ENCODE measurements around the gene TBXA2R.
"Not testable (repeated sequence)": the region's sequence is repeated elsewhere in the genome, so short reads cannot be mapped to it uniquely, and the experiment has no call there.

Gene TBXA2R

GRCh38 chr19:3632739-3633558 lies 26.3 kb upstream of the TBXA2R start:
- H3K4me3 ChIP-seq (ENCODE audit: low read length): no peak overlapping the region
- DNase-seq (ENCODE audit: low read depth): no peak
- TF ChIP-seq CTCF (conservative IDR thresholded peaks at IDR 0.05; ENCODE audit: low read depth, low read length): no peak

- no peak for TF ChIP-seq CTCF (conservative IDR thresholded peaks at IDR 0.05; ENCODE audit: low read depth, low read length)
- no peak overlapping the region for H3K4me3 ChIP-seq (ENCODE audit: low read length)
Observed at GRCh38 chr19:3632098-3632497, 25.4 kb upstream of the TBXA2R start.

GRCh38 chr19:3631053-3631861 lies 24.6 kb upstream of the TBXA2R start:
- TF ChIP-seq CTCF (conservative IDR thresholded peaks at IDR 0.05; ENCODE audit: low read depth, low read length): no peak
- no peak for DNase-seq (ENCODE audit: low read depth)
- H3K4me3 ChIP-seq (ENCODE audit: low read length): no peak overlapping the region

More at GRCh38 chr19:3632098-3632497, 25.4 kb upstream of the TBXA2R start:
- no peak for DNase-seq (ENCODE audit: low read depth)

- not testable (repeated sequence) for DNase-seq (ENCODE audit: low read depth); H3K4me3 ChIP-seq (ENCODE audit: low read length)
Observed at GRCh38 chr19:3628766-3629165, 22.1 kb upstream of the TBXA2R start.

- no peak for DNase-seq (ENCODE audit: low read depth)
- no peak for TF ChIP-seq CTCF (conservative IDR thresholded peaks at IDR 0.05; ENCODE audit: low read depth, low read length)
- no peak overlapping the region for H3K4me3 ChIP-seq (ENCODE audit: low read length)
Observed at GRCh38 chr19:3627351-3627723, 20.7 kb upstream of the TBXA2R start.

GRCh38 chr19:3626473-3627350 lies 20.0 kb upstream of the TBXA2R start, which contains the start of gene CACTIN:
TSS of gene CACTIN (minus strand) at chr19:3626790. CDS start at chr19:3626762, 28 bp downstream.
- peak within 1 kb of the TSS; percentile 73 for H3K4me3 ChIP-seq (ENCODE audit: low read length)
- DNase-seq (ENCODE audit: low read depth): peak; percentile 92
- no peak for TF ChIP-seq CTCF (conservative IDR thresholded peaks at IDR 0.05; ENCODE audit: low read depth, low read length)

- TF ChIP-seq CTCF (conservative IDR thresholded peaks at IDR 0.05; ENCODE audit: low read depth, low read length): no peak
- peak overlapping the region; percentile 73 for H3K4me3 ChIP-seq (ENCODE audit: low read length)
- no peak for DNase-seq (ENCODE audit: low read depth)
Observed at GRCh38 chr19:3625996-3626472, 19.4 kb upstream of the TBXA2R start.
